GM15510 (cell line): ENCODE data around the gene FUT4.

ENCODE experiments used
- POLR2A ChIP-seq: IDR thresholded peaks from 3 replicates; pipeline ENCODE4 v1.6.1; 2011; ENCODE audit warnings: borderline replicate concordance; ENCODE audit not compliant: insufficient read length; ENCODE audit errors: extremely low read depth

Gene FUT4

GRCh38 chr11:94549146-94549545 lies 5.4 kb downstream of the FUT4 start:
- no peak for TF ChIP-seq POLR2A

- TF ChIP-seq POLR2A: no peak
Observed at GRCh38 chr11:94550513-94550912, 6.8 kb downstream of the FUT4 start.

DNA sequence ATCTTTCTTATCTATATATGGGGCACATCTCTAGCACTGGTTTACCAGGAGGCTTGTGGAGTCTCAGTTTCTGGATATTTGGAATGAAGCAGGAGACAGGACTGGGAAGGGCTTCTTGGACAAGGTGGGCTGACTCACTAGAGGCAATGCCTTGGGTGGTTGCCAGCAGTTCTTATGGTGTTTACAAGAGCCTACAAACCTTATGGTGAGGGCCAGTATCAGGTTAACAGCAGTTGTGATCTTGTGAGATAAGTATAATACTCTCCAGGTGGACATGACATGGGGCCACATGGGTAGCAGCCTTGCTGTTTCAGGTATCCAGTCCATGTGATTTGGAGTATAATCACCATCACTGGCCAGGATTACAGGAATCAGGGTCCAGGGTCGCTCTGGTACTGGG lies 10.2 kb downstream of the FUT4 start:
- TF ChIP-seq POLR2A: no peak

DNA sequence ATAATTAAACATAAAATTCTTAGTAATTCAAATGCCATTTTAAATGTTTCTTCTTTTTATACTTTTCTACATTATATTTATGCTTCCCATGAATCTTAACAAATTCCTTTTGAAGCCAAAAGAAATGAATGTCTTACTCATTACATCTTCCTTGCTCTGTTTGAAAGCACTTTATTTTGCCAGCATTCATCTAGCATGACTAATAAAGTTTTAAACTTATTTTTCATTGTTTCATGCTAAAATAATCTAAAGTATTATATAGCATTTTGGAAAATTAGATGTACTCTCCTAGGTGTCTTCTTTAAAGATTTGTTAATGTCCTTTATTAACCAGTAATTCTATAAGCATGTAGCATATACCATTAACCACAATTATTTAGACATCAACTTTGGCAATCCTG lies 13.7 kb downstream of the FUT4 start:
- no peak for TF ChIP-seq POLR2A

GRCh38 chr11:94557992-94558391 lies 14.3 kb downstream of the FUT4 start:
- no peak for TF ChIP-seq POLR2A

GRCh38 chr11:94558468-94558867 lies 14.7 kb downstream of the FUT4 start:
- no peak for TF ChIP-seq POLR2A

DNA sequence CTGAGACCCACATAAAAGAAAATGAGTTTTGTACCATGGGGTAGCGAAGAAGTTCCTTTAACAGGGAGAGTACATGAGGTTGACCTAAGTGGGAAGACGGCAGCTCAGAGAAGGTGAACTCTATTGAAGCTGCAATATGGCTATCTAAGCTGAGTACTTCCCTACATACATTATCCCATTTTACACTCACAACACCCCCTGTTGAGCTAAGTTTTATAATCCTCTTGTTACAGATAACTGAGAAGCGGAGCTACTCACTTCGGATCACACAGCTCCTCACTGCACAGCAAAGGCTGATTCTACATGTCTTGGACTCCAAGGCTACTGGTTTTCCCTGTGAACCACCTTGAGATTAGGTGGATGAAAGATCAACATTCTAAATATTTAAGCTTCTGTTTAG lies 15.2 kb downstream of the FUT4 start:
- TF ChIP-seq POLR2A: no peak

- TF ChIP-seq POLR2A: no peak
Observed at GRCh38 chr11:94559361-94559760, 15.6 kb downstream of the FUT4 start.

DNA sequence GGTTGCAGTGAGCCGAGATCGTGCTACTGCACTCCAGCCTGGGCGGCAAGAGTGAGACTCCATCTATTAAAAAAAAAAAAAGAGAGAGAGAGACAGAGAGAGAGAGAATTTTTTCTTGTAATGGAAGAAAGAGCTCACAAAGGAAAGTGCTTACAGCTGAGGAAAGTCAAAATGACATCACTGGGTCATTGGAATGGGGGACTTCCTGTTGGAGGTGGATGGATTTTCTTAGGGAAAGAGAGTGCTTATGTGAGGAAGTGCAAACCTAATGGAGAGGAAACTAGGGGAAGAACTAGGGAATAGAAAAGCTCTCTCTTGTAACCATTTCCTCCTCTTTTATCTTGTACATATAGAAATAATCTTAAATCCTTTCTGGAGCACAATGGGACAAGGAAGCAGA lies 17.1 kb downstream of the FUT4 start:
- no peak for TF ChIP-seq POLR2A

GRCh38 chr11:94563176-94563847 lies 19.6 kb downstream of the FUT4 start:
- TF ChIP-seq POLR2A: no peak

GRCh38 chr11:94563848-94564467 lies 20.2 kb downstream of the FUT4 start:
- no peak for TF ChIP-seq POLR2A

- no peak for TF ChIP-seq POLR2A
Observed at GRCh38 chr11:94567181-94567670, 23.5 kb downstream of the FUT4 start, which contains the start of gene PIWIL4. Gene PIWIL4 (plus strand): TSS chr11:94567368. CDS start chr11:94567519, 151 bp downstream.

- TF ChIP-seq POLR2A: no peak
Observed at GRCh38 chr11:94568200-94568599, 24.5 kb downstream of the FUT4 start.

DNA sequence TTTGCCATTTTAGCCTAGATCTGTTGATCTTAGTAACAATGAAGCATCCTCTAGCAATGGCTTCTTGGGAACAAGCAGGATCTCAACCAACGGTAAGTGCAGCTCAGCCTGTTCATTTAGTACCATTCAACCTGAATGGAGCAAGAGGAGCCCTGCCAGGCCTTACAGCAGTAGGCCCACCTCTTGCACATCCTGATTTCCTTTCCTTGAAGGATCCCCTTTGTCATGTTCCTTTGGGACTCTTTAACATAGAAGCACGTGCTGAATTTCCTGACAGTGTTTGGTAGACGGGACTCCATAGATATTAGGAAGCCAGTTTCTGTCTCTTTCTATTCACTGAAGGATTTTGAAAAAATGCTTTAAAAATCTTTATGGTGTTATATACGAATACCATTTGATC lies 25.0 kb downstream of the FUT4 start:
- TF ChIP-seq POLR2A: no peak

GRCh38 chr11:94574193-94574961 lies 30.7 kb downstream of the FUT4 start:
- TF ChIP-seq POLR2A: no peak
